Measurements from ENCODE around the gene LIPC. TPM values are rescaled to one million over a fixed set of nuclear protein-coding genes. Genes with fewer than 3 reads are reported as not detected.

LIPC gene
- total and polyA plus RNA-seq, 2 experiments from 2014 or later: 0.43 to 0.63 TPM

DNA sequence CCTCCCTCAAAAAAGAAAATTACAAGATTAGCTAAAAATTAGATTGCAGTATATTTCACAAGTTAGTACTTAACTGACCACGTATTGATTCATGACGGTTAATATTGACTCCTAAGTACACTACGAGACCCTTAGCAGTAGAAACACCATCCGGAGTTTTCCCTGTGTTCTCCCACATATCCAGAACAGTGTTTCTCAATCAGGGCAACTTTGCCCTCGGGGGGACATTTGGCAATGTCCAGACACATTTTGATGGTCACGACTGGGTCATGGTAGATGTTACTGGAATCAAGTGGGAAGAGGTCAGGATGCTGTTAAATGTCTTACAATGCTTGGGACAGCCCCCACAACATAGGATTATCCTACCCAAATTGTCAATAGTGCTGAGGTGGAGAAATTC is 40.7 kb upstream of the LIPC start:
- DNase-seq: no peak
- WGBS, 2 experiments (ENCODE audit: low coverage in 1 of 2, low lambda C conversion rate in 2 of 2, missing lambda C conversion rate in 2 of 2): 91 to 95% methylated on average over 6 of the region's 6 CpGs
- in situ Hi-C loops (cut with MboI): no loop called here

DNA sequence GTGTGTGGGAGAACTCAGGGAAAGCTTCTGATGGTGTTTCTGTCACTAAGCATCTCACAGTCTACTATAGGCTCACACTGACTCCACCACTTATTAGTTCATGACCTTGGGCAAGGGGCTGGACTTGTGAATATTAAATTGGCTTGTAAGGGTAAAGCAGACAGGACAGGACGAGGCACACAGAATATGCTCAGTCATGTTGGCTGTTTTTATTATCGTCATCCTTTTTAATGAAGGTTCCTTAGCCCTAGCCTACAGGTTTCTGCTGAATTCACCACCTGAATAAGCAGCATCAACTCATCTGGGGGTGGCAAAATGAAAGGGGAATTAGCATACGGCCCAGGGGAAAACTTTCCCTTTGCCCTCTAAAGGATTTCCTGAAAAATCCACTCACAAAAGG is 39.6 kb upstream of the LIPC start:
- in situ Hi-C loops (cut with MboI): no loop called here
- no peak overlapping the region for H3K27ac ChIP-seq

More for the DNA sequence above, 40.7 kb upstream of the LIPC start:
- Histone ChIP-seq H3K4me3 (no peak overlapping the region), H3K36me3 (ENCODE audit: low read depth) (no peaks in the 10 kb centered on the region), H4K20me1 (ENCODE audit: insufficient read depth) (no peaks in the 10 kb centered on the region), H3K27ac (no peak overlapping the region), H3K9ac (no peak overlapping the region), H3K27me3 (replicated peaks; ENCODE audit: insufficient read depth) (no peaks in the 10 kb centered on the region), H3K4me2 (ENCODE audit: unreplicated experiment) (no peak overlapping the region), H2AFZ (no peak overlapping the region), H3K4me1 (ENCODE audit: insufficient read depth) (peaks cover 45% of the 10 kb centered on the region), H3K9me3 (ENCODE audit: low read depth) (no peaks in the 10 kb centered on the region), H3F3A (ENCODE audit: insufficient read depth) (peaks cover 27% of the 10 kb centered on the region), H3K79me2 (ENCODE audit: insufficient read depth) (no peaks in the 10 kb centered on the region), H3K9me2 (ENCODE audit: insufficient read depth) (no peaks in the 10 kb centered on the region)
- no peak for TF ChIP-seq EZH2phosphoT487 (IDR thresholded peaks at IDR 0.05; ENCODE audit: insufficient read depth, low read depth)
- TF ChIP-seq EZH2 (IDR thresholded peaks at IDR 0.05; ENCODE audit: insufficient read depth, poor library complexity, severe bottlenecking): no peak

DNA sequence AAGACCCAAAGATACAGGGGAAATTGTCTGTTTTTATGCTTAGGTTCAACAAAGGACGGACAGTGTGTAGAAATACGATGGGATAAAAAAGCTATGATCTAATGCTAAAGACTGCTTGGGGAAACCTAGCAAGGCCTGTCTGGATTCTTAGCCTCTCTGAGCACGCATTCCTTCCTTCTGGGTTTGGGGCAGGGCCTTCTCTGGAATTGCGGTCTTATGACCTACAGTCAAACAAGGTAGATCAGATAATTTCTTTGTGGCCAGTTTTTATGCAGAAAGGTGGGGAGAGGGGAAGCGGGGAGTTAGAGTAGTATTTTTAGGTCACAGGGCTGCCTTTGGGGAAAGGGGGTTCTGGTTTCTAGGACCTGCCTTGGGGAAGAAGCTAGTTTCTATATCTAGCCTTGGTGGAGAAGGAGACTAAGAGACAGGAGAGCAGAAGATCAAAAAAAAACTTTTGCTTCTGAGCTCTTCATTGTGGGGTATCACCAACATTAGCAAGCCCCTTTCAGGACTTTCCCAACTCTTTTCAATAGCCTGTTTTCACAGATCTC is 39.1 kb upstream of the LIPC start:
- WGBS, 2 experiments (ENCODE audit: low coverage in 1 of 2, low lambda C conversion rate in 2 of 2, missing lambda C conversion rate in 2 of 2): 95 to 97% methylated on average over 5 of the region's 5 CpGs
- H3K9ac ChIP-seq: no peak overlapping the region
- peaks cover 28% of the 10 kb centered on the region for H3F3A ChIP-seq (ENCODE audit: insufficient read depth)
- no peak overlapping the region for H3K27ac ChIP-seq
- H3K9me3 ChIP-seq (ENCODE audit: low read depth): no peaks in the 10 kb centered on the region
- peaks cover 40% of the 10 kb centered on the region for H3K4me1 ChIP-seq (ENCODE audit: insufficient read depth)
- H3K79me2 ChIP-seq (ENCODE audit: insufficient read depth): no peaks in the 10 kb centered on the region
- H2AFZ ChIP-seq: no peak overlapping the region
- no peaks in the 10 kb centered on the region for H3K9me2 ChIP-seq (ENCODE audit: insufficient read depth)
- no peaks in the 10 kb centered on the region for H3K36me3 ChIP-seq (ENCODE audit: low read depth)
- no peak for DNase-seq
- in situ Hi-C loops (cut with MboI): no loop called here
- no peaks in the 10 kb centered on the region for H3K27me3 ChIP-seq (replicated peaks; ENCODE audit: insufficient read depth)
- no peak for TF ChIP-seq EZH2 (IDR thresholded peaks at IDR 0.05; ENCODE audit: insufficient read depth, poor library complexity, severe bottlenecking)
- no peak for TF ChIP-seq EZH2phosphoT487 (IDR thresholded peaks at IDR 0.05; ENCODE audit: insufficient read depth, low read depth)
- no peaks in the 10 kb centered on the region for H4K20me1 ChIP-seq (ENCODE audit: insufficient read depth)
- H3K4me3 ChIP-seq: no peak overlapping the region
- H3K4me2 ChIP-seq (ENCODE audit: unreplicated experiment): no peak overlapping the region

More for the DNA sequence above, 39.6 kb upstream of the LIPC start:
- Histone ChIP-seq H3K79me2 (ENCODE audit: insufficient read depth) (no peaks in the 10 kb centered on the region), H3K27me3 (replicated peaks; ENCODE audit: insufficient read depth) (no peaks in the 10 kb centered on the region), H3K4me2 (ENCODE audit: unreplicated experiment) (no peak overlapping the region), H2AFZ (no peak overlapping the region), H3F3A (ENCODE audit: insufficient read depth) (peaks cover 28% of the 10 kb centered on the region), H3K4me3 (no peak overlapping the region), H3K9ac (no peak overlapping the region), H3K4me1 (ENCODE audit: insufficient read depth) (peaks cover 45% of the 10 kb centered on the region), H3K9me3 (ENCODE audit: low read depth) (no peaks in the 10 kb centered on the region), H4K20me1 (ENCODE audit: insufficient read depth) (no peaks in the 10 kb centered on the region), H3K9me2 (ENCODE audit: insufficient read depth) (no peaks in the 10 kb centered on the region), H3K36me3 (ENCODE audit: low read depth) (no peaks in the 10 kb centered on the region)
- DNase-seq: no peak
- TF ChIP-seq EZH2phosphoT487 (IDR thresholded peaks at IDR 0.05; ENCODE audit: insufficient read depth, low read depth): no peak
- 92 to 97% methylated on average over 3 of the region's 3 CpGs for WGBS, 2 experiments (ENCODE audit: low coverage in 1 of 2, low lambda C conversion rate in 2 of 2, missing lambda C conversion rate in 2 of 2)

DNA sequence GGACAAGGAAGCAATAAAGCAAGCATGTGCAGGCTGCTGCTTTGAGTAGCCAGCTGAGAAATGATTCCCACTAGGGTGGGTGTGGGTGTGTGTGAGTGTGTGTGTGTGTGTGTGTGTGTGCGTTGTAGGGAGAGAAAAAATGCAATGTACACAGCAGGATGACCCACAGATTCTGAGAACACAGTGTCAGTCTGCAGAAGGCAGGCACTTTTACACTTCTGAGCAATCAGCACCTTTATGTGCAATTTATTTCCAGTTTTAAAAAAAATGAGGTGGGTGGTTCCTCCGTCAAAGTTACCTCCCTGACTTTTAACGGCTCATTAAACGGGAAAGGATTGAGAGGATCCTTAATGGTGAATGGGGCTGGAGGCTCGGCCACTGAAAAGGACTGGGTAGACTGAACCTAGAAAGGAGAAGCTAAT is 38.5 kb upstream of the LIPC start:
- no peak overlapping the region for H3K27ac ChIP-seq

More for the DNA sequence above, 38.5 kb upstream of the LIPC start:
- TF ChIP-seq EZH2 (IDR thresholded peaks at IDR 0.05; ENCODE audit: insufficient read depth, poor library complexity, severe bottlenecking): no peak
- TF ChIP-seq EZH2phosphoT487 (IDR thresholded peaks at IDR 0.05; ENCODE audit: insufficient read depth, low read depth): no peak
- no peak for DNase-seq
- Histone ChIP-seq H3K4me2 (ENCODE audit: unreplicated experiment) (no peak overlapping the region), H3K9me2 (ENCODE audit: insufficient read depth) (no peaks in the 10 kb centered on the region), H4K20me1 (ENCODE audit: insufficient read depth) (no peaks in the 10 kb centered on the region), H3F3A (ENCODE audit: insufficient read depth) (peaks cover 28% of the 10 kb centered on the region), H3K4me1 (ENCODE audit: insufficient read depth) (peaks cover 39% of the 10 kb centered on the region), H3K79me2 (ENCODE audit: insufficient read depth) (no peaks in the 10 kb centered on the region), H3K36me3 (ENCODE audit: low read depth) (no peaks in the 10 kb centered on the region), H3K9ac (no peak overlapping the region), H3K4me3 (no peak overlapping the region), H3K27me3 (replicated peaks; ENCODE audit: insufficient read depth) (no peaks in the 10 kb centered on the region), H3K9me3 (ENCODE audit: low read depth) (no peaks in the 10 kb centered on the region), H2AFZ (no peak overlapping the region)
- 70 to 72% methylated on average over 5 of the region's 5 CpGs for WGBS, 2 experiments (ENCODE audit: low coverage in 1 of 2, low lambda C conversion rate in 2 of 2, missing lambda C conversion rate in 2 of 2)
- in situ Hi-C loops (cut with MboI): no loop called here

All from GM23248 (cell line).